Panc1 (cell line): ENCODE results near the gene FNDC10.

ENCODE experiments used
- CTCF ChIP-seq: fragments of 450-650 bp; IDR thresholded peaks from 2 replicates; pipeline ENCODE4 v1.5.1; 2017; ENCODE audit warnings: mild to moderate bottlenecking
- REST ChIP-seq, 2 experiments: IDR thresholded peaks; 2 replicates each; pipeline ENCODE4 v1.6.1; 2011 to 2012; ENCODE audit warnings: low read depth in 2 of 2, control low read depth in 1 of 2, low read length in 1 of 2, mild to moderate bottlenecking in 1 of 2, moderate library complexity in 1 of 2; ENCODE audit not compliant: insufficient read depth in 1 of 2

- peak in 1 of 2 experiments; percentile 60; a peak in 1 of 4 replicates for TF ChIP-seq REST (IDR thresholded peaks at IDR 0.05; ENCODE audit: insufficient read depth in 1 of 2, low read depth in 2 of 2, low read length in 1 of 2)
- TF ChIP-seq CTCF = no peak
Measured at GRCh38 chr1:1574721-1575537, 25.0 kb downstream of the FNDC10 start, which contains the start of gene SSU72.
